HCT116 (cell line): ENCODE results near the gene ENPP5. TPM values are rescaled to one million over a fixed set of nuclear protein-coding genes. Genes with fewer than 3 reads are reported as not detected.

Experiments used
- ATAC-seq: fragments of 200-7000 bp; cut with Tn5 transposase; 2 replicates; pipeline ENCODE4 v1.9.1; 2020; ENCODE audit warnings: mild to moderate bottlenecking, moderate library complexity
- BruUV-seq: library from RNA; stranded (reverse); fragments of 400-500 nt; replicated peaks from 2 replicates; lab custom pipeline; 2021; lab: Mats Ljungman, UMichigan
- CTCF ChIA-PET: fragments of 300-600 bp; sonication (Branson Sonifier 250); formaldehyde crosslinking; loops from one replicate; lab custom pipeline; 2021; ENCODE audit warnings: antibody characterized with exemption; lab: Charles Lee
- POLR2A ChIA-PET: fragments of 300-600, 350-600 bp; sonication (Branson Sonifier 250); formaldehyde crosslinking; loops from one replicate; lab custom pipeline; 2021; ENCODE audit warnings: antibody characterized with exemption; lab: Charles Lee
- RAD21 ChIA-PET, 2 experiments: fragments of 300-600 bp; sonication (Branson Sonifier 250); formaldehyde crosslinking; loops; one replicate each; lab custom pipeline; 2023; ENCODE audit warnings: low total read pairs in 2 of 2; ENCODE audit not compliant: uncharacterized antibody in 2 of 2, unreplicated experiment in 2 of 2, low non-redundant PET in 1 of 2; lab: Charles Lee
- DNase-seq: peaks from one replicate; pipeline ENCODE4 v3.0.0-alpha.2; 2010; ENCODE audit warnings: low read depth, low spot score
- H2AFZ ChIP-seq: fragments of 200-600 bp; shearing (Covaris generic), sonication (generic); 2 replicates; pipeline ENCODE4 v1.6.1; 2017; ENCODE audit warnings: low read depth, mixed run types, mixed read lengths, antibody characterized with exemption, low read length; ENCODE audit not compliant: poor library complexity, severe bottlenecking
- H3K27ac ChIP-seq: 2 replicates; pipeline ENCODE4 v1.5.1; 2012; ENCODE audit warnings: low read depth, low read length
- H3K27me3 ChIP-seq: fragments of 200-600 bp; sonication (generic); 2 replicates; pipeline ENCODE4 v1.6.1; 2016; ENCODE audit warnings: mixed run types, low read length, mixed read lengths; ENCODE audit not compliant: insufficient read depth
- H3K36me3 ChIP-seq, 2 experiments: fragments of 200-500 bp in 1 of 2; fragments of 200-600 bp in 1 of 2; sonication (Bioruptor generic) in 1 of 2; sonication (generic) in 1 of 2; 2 replicates each; pipeline versions ENCODE4 v1.5.1 to v1.6.1; 2014 to 2016; ENCODE audit warnings: low read length in 2 of 2, inconsistent platforms in 1 of 2, mixed read lengths in 1 of 2, mixed run types in 1 of 2; ENCODE audit not compliant: insufficient read depth in 2 of 2, control insufficient read depth in 1 of 2
- H3K4me1 ChIP-seq, 2 experiments: fragments of 200-600 bp in 1 of 2; sonication (generic) in 1 of 2; 2 replicates each; pipeline versions ENCODE4 v1.5.1 to v1.6.1; 2012 to 2017; ENCODE audit warnings: low read length in 2 of 2, inconsistent platforms in 1 of 2, mild to moderate bottlenecking in 1 of 2, mixed read lengths in 1 of 2, mixed run types in 1 of 2, moderate library complexity in 1 of 2; ENCODE audit not compliant: insufficient read depth in 2 of 2, control insufficient read depth in 1 of 2
- H3K4me2 ChIP-seq: fragments of 200-600 bp; sonication (generic); 2 replicates; pipeline ENCODE4 v1.6.1; 2017; ENCODE audit warnings: mixed run types, low read length, mixed read lengths
- H3K4me3 ChIP-seq, 2 experiments: fragments of 200-600 bp in 1 of 2; sonication (generic) in 1 of 2; replicated peaks in 1 of 2; 2 replicates each; pipeline ENCODE4 v1.5.1; 2011 to 2016; ENCODE audit warnings: low read length in 2 of 2, control low read depth in 1 of 2, low read depth in 1 of 2, mild to moderate bottlenecking in 1 of 2, mixed read lengths in 1 of 2, mixed run types in 1 of 2
- H3K79me2 ChIP-seq: fragments of 200-600 bp; sonication (generic); 2 replicates; pipeline ENCODE4 v1.6.1; 2017; ENCODE audit warnings: mild to moderate bottlenecking, mixed run types, low read length, moderate library complexity, mixed read lengths; ENCODE audit not compliant: insufficient read depth
- H3K9ac ChIP-seq: fragments of 200-600 bp; sonication (generic); 2 replicates; pipeline ENCODE4 v1.6.1; 2016; ENCODE audit warnings: low read length, mixed read lengths
- H3K9me2 ChIP-seq: fragments of 200-600 bp; sonication (generic), shearing (Covaris generic); 2 replicates; pipeline ENCODE4 v1.6.1; 2017; ENCODE audit warnings: mixed run types, mild to moderate bottlenecking, moderate library complexity; ENCODE audit not compliant: insufficient read depth
- H3K9me3 ChIP-seq, 2 experiments: fragments of 200-500 bp in 1 of 2; fragments of 200-600 bp in 1 of 2; sonication (Bioruptor generic) in 1 of 2; sonication (generic) in 1 of 2; 2 replicates each; pipeline ENCODE4 v1.6.1; 2014 to 2017; ENCODE audit warnings: low read length in 2 of 2, mixed read lengths in 2 of 2, inconsistent platforms in 1 of 2, low read depth in 1 of 2, mild to moderate bottlenecking in 1 of 2, mixed run types in 1 of 2, moderate library complexity in 1 of 2; ENCODE audit not compliant: control insufficient read depth in 1 of 2, insufficient read depth in 1 of 2
- H4K20me1 ChIP-seq: fragments of 200-600 bp; sonication (generic), shearing (Covaris generic); 2 replicates; pipeline ENCODE4 v1.6.1; 2017; ENCODE audit warnings: mixed run types, mild to moderate bottlenecking, moderate library complexity; ENCODE audit not compliant: insufficient read depth
- CEBPB ChIP-seq: IDR thresholded peaks from 2 replicates; pipeline ENCODE4 v1.6.1; 2012; ENCODE audit warnings: low read depth
- CTCF ChIP-seq, 3 experiments: fragments of 200-600 bp in 1 of 3; sonication (generic) in 1 of 3; IDR thresholded peaks in 2 of 3; conservative IDR thresholded peaks in 1 of 3; 2 replicates each; pipeline ENCODE4 v1.5.1; 2012 to 2017; ENCODE audit warnings: low read depth in 2 of 3, low read length in 2 of 3, antibody characterized with exemption in 1 of 3, borderline replicate concordance in 1 of 3, control low read depth in 1 of 3, mild to moderate bottlenecking in 1 of 3, mixed read lengths in 1 of 3, mixed run types in 1 of 3, moderate library complexity in 1 of 3; ENCODE audit not compliant: insufficient read depth in 1 of 3
- ELF1 ChIP-seq: IDR thresholded peaks from 2 replicates; pipeline ENCODE4 v1.6.1; 2012; ENCODE audit warnings: low read depth, borderline replicate concordance
- EZH2phosphoT487 ChIP-seq: fragments of 200-600 bp; IDR thresholded peaks from 2 replicates; pipeline ENCODE4 v1.6.1; 2018; ENCODE audit warnings: antibody characterized with exemption, borderline replicate concordance
- POLR2A ChIP-seq: IDR thresholded peaks from 2 replicates; pipeline ENCODE4 v1.7.0; 2011; ENCODE audit warnings: borderline replicate concordance; ENCODE audit not compliant: insufficient read depth, insufficient read length; ENCODE audit errors: extremely low read depth
- POLR2AphosphoS5 ChIP-seq: IDR thresholded peaks from 2 replicates; pipeline ENCODE4 v1.6.1; 2011; ENCODE audit warnings: mild to moderate bottlenecking, low read depth, low read length, moderate library complexity
- RAD21 ChIP-seq: IDR thresholded peaks from 2 replicates; pipeline ENCODE4 v1.6.1; 2012; ENCODE audit warnings: low read depth, mild to moderate bottlenecking
- REST ChIP-seq: IDR thresholded peaks from 2 replicates; pipeline ENCODE4 v1.6.1; 2012; ENCODE audit warnings: low read depth
- SP1 ChIP-seq: IDR thresholded peaks from 2 replicates; pipeline ENCODE4 v1.6.1; 2012; ENCODE audit warnings: low read depth
- YY1 ChIP-seq: IDR thresholded peaks from 2 replicates; pipeline ENCODE4 v1.6.1; 2011; ENCODE audit warnings: low read length, low read depth, moderate library complexity, mild to moderate bottlenecking; ENCODE audit not compliant: insufficient replicate concordance; ENCODE audit errors: extremely low read depth
- ZNF274 ChIP-seq: fragments of 200-500 bp; sonication (Bioruptor generic); IDR thresholded peaks from 2 replicates; pipeline ENCODE4 v1.6.1; 2014; ENCODE audit warnings: mild to moderate bottlenecking, low read depth, low read length, inconsistent platforms
- intact Hi-C: fragments of 100-400 bp; cut with micrococcal nuclease; formaldehyde crosslinking; loops from 2 replicates; pipeline ENCODE4 v1.10.0; 2022
- total RNA-seq: library from RNA; stranded (reverse); gene quantifications from one replicate; pipeline ENCODE4 v1.2.1, GENCODE V29; 2021; ENCODE audit not compliant: unreplicated experiment
- TF ChIP-seq, protein P1 (sequence below): IDR thresholded peaks from 2 replicates; pipeline ENCODE4 v1.6.1; 2012

The ENPP5 gene
- total RNA-seq, 1 experiment from 2014 or later: 4.5 TPM

GRCh38 chr6:46136831-46137230 lies 33.9 kb downstream of the ENPP5 start:
- CTCF ChIA-PET: no interaction called here
- no peak overlapping the region for H3K4me2 ChIP-seq
- no peaks in the 10 kb centered on the region for H3K36me3 ChIP-seq
- peaks cover 19% of the 10 kb centered on the region for H3K79me2 ChIP-seq
- TF ChIP-seq RAD21: no peak
- no peak for TF ChIP-seq EZH2phosphoT487
- TF ChIP-seq REST: no peak
- TF ChIP-seq SP1: no peak
- no peak for TF ChIP-seq CEBPB
- no peak for TF ChIP-seq ELF1
- no peak for TF ChIP-seq POLR2A
- TF ChIP-seq POLR2AphosphoS5: no peak
- TF ChIP-seq CTCF (IDR thresholded peaks at IDR 0.05 in 2 of 3, conservative IDR thresholded peaks at IDR 0.05 in 1 of 3; ENCODE audit: borderline replicate concordance in 1 of 3, insufficient read depth in 1 of 3, low read depth in 2 of 3, low read length in 2 of 3): no peak
- no peak for TF ChIP-seq ZNF274
- TF ChIP-seq, protein P1, sequence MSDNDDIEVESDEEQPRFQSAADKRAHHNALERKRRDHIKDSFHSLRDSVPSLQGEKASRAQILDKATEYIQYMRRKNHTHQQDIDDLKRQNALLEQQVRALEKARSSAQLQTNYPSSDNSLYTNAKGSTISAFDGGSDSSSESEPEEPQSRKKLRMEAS: no peak
- TF ChIP-seq YY1: no peak
- TF ChIP-seq, all 23 proteins: peak for 0
- no peak overlapping the region for H3K9ac ChIP-seq
- H2AFZ ChIP-seq: no peak overlapping the region
- RAD21 ChIA-PET: no interaction called here
- H3K4me1 ChIP-seq: no peaks in the 10 kb centered on the region
- no TSS peak for BruUV-seq
- intact Hi-C loops: no loop called here
- ATAC-seq (no peak), DNase-seq (no peak)
- POLR2A ChIA-PET: no interaction called here
- no peak overlapping the region for H3K4me3 ChIP-seq
- no peaks in the 10 kb centered on the region for H4K20me1 ChIP-seq
- no peaks in the 10 kb centered on the region for H3K27me3 ChIP-seq
- no peaks in the 10 kb centered on the region for H3K9me3 ChIP-seq
- no peak overlapping the region for H3K27ac ChIP-seq
- no peaks in the 10 kb centered on the region for H3K9me2 ChIP-seq
